ENCODE measurements around the gene PLA2G2C. TPM values are rescaled to one million over a fixed set of nuclear protein-coding genes. Genes with fewer than 3 reads are reported as not detected.

Gene PLA2G2C
- total RNA-seq, 4 donors from 2014 or later, result 0.31 to 0.81 TPM; not detected in 2

- no peak overlapping the region for H3K4me3 ChIP-seq
- H3K27ac ChIP-seq, result peak overlapping the region in 2 of 4 donors; percentile 26 to 41
- H3K9me3 ChIP-seq, result no peaks in the 10 kb centered on the region
- 37 to 41% methylated on average over 11 to 13 of the region's 15 CpGs for WGBS, 2 donors (ENCODE audit: low coverage in 1 of 2)
- H3K36me3 ChIP-seq, result peaks cover 0 to 8% of the 10 kb centered on the region in 2 donors
- ATAC-seq, result no peak
- H3K27me3 ChIP-seq, result no peaks in the 10 kb centered on the region
- peaks cover 0 to 56% (median 4%) of the 10 kb centered on the region in 3 donors for H3K4me1 ChIP-seq
- no peak for TF ChIP-seq POLR2A (IDR thresholded peaks at IDR 0.05)
- TF ChIP-seq, protein P1, sequence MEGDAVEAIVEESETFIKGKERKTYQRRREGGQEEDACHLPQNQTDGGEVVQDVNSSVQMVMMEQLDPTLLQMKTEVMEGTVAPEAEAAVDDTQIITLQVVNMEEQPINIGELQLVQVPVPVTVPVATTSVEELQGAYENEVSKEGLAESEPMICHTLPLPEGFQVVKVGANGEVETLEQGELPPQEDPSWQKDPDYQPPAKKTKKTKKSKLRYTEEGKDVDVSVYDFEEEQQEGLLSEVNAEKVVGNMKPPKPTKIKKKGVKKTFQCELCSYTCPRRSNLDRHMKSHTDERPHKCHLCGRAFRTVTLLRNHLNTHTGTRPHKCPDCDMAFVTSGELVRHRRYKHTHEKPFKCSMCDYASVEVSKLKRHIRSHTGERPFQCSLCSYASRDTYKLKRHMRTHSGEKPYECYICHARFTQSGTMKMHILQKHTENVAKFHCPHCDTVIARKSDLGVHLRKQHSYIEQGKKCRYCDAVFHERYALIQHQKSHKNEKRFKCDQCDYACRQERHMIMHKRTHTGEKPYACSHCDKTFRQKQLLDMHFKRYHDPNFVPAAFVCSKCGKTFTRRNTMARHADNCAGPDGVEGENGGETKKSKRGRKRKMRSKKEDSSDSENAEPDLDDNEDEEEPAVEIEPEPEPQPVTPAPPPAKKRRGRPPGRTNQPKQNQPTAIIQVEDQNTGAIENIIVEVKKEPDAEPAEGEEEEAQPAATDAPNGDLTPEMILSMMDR (IDR thresholded peaks at IDR 0.05), result peak; percentile 40 to 80 (median 64)
These were observed 8.6 kb upstream of the PLA2G2C start for GRCh38 chr1:20194757-20195461.

GRCh38 chr1:20194224-20194623 lies 7.9 kb upstream of the PLA2G2C start:
- Histone ChIP-seq H3K4me3 (no peak overlapping the region), H3K27ac (peak overlapping the region in 1 of 4 donors; percentile 26), H3K4me1 (peaks cover 0 to 62% (median 4%) of the 10 kb centered on the region in 3 donors), H3K27me3 (no peaks in the 10 kb centered on the region), H3K36me3 (peaks cover 0 to 8% of the 10 kb centered on the region in 2 donors), H3K9me3 (no peaks in the 10 kb centered on the region)
- no peak for ATAC-seq
- WGBS, 2 donors (ENCODE audit: low coverage in 1 of 2), result 46 to 80% methylated on average over 2 of the region's 2 CpGs
- no peak for TF ChIP-seq EP300 (IDR thresholded peaks at IDR 0.05)
- TF ChIP-seq POLR2A (IDR thresholded peaks at IDR 0.05), result no peak
- TF ChIP-seq, protein P1 (IDR thresholded peaks at IDR 0.05), result no peak
- TF ChIP-seq POLR2AphosphoS5 (IDR thresholded peaks at IDR 0.05), result no peak

DNA sequence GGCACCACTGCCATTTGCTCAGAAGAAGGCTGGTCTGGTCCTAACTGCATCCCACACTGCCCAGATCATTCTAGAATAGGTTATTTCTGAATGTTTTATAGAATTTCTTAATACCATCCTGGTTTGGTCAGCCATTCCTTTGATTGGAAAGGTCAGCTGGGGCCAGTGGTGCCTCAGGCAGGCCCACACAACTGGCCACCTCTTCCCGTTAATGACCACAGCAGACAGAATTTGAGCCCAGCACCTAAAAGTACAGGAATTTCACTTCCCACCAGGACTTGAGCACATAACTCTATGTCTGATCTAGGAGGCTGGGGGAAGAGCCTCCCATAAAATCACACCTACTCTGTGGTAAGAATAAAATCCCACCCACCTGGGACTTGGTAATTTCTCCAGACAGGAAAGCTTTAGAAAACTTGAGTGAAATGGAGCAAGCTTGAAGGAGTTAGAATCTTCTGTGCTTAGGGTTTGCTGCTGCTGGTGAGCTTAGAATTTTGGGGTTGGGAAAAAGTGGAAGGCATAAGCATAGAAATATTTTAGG lies 6.6 kb upstream of the PLA2G2C start:
- peak overlapping the region; percentile 10 to 73 (median 66) for H3K27ac ChIP-seq
- no peak for TF ChIP-seq POLR2A (IDR thresholded peaks at IDR 0.05)
- TF ChIP-seq, protein P1 (IDR thresholded peaks at IDR 0.05), result no peak
- no peak for TF ChIP-seq EP300 (IDR thresholded peaks at IDR 0.05)
- no peak for TF ChIP-seq POLR2AphosphoS5 (IDR thresholded peaks at IDR 0.05)
- H3K4me3 ChIP-seq, result no peak overlapping the region
- no CpG with 5 or more reads among the region's 1 CpG for WGBS, 2 donors (ENCODE audit: low coverage in 1 of 2)
- H3K36me3 ChIP-seq, result peaks cover 0 to 8% of the 10 kb centered on the region in 2 donors
- no peaks in the 10 kb centered on the region for H3K9me3 ChIP-seq
- H3K27me3 ChIP-seq, result no peaks in the 10 kb centered on the region
- H3K4me1 ChIP-seq, result peaks cover 4 to 75% (median 5%) of the 10 kb centered on the region in 3 donors
- ATAC-seq, result no peak

DNA sequence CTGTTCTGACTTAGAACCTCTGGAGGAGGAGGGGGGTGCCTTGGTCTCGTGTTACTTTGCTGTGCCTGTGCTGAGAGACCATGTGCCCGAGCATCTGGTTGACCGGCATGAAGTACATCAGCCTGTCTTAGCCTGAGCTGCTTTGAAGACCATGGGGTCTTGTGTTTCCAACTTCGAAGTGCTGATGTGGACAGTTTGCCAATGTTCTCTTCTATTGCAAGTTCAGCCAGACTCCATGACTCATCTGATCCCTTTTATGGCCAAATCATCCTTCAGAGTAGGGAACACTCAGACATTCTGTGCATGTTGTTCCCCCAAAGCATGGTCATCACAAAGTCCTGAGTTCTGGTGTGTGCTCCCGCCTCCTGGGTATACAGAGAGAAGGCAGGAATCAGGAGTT lies 6.0 kb upstream of the PLA2G2C start:
- TF ChIP-seq, protein P1 (IDR thresholded peaks at IDR 0.05), result no peak
- TF ChIP-seq POLR2AphosphoS5 (IDR thresholded peaks at IDR 0.05), result peak; percentile 74
- ATAC-seq, result peak; percentile 73
- H3K27ac ChIP-seq, result peak overlapping the region in 3 of 4 donors; percentile 59 to 73 (median 73)
- 38 to 83% methylated on average over 1 to 2 of the region's 5 CpGs for WGBS, 2 donors (ENCODE audit: low coverage in 1 of 2)
- no peaks in the 10 kb centered on the region for H3K27me3 ChIP-seq
- no peaks in the 10 kb centered on the region for H3K9me3 ChIP-seq
- peaks cover 0 to 8% of the 10 kb centered on the region in 2 donors for H3K36me3 ChIP-seq
- H3K4me1 ChIP-seq, result peaks cover 4 to 81% (median 8%) of the 10 kb centered on the region in 3 donors
- H3K4me3 ChIP-seq, result no peak overlapping the region
